AG04449 (cell line): Measurements from ENCODE around the gene KDM5B.

Experiments
- CTCF ChIA-PET: fragments of 350-600 bp; formaldehyde crosslinking; extraction: SDS; loops from one replicate; lab custom pipeline; 2021; ENCODE audit warnings: antibody characterized with exemption; lab: Yijun Ruan, JAX
- POLR2A ChIA-PET: fragments of 400-600, 350-600 bp; formaldehyde crosslinking; extraction: SDS; loops from one replicate; lab custom pipeline; 2020; ENCODE audit warnings: antibody characterized with exemption, inconsistent platforms; lab: Yijun Ruan, JAX
- DNase-seq: peaks from one replicate; pipeline ENCODE4 v3.0.0-alpha.2; 2010; ENCODE audit warnings: low read depth, low spot score
- H3K4me3 ChIP-seq: 2 replicates; pipeline ENCODE4 v1.5.1; 2011; ENCODE audit warnings: low read depth, mild to moderate bottlenecking, control low read depth, low read length
- TF ChIP-seq, protein P1 (sequence below): IDR thresholded peaks from one replicate; pipeline ENCODE4 v1.5.1; 2011; ENCODE audit warnings: mild to moderate bottlenecking, moderate library complexity, low read length, control low read depth, inconsistent platforms; ENCODE audit not compliant: insufficient read depth; ENCODE audit errors: missing control alignments

The KDM5B gene

DNA sequence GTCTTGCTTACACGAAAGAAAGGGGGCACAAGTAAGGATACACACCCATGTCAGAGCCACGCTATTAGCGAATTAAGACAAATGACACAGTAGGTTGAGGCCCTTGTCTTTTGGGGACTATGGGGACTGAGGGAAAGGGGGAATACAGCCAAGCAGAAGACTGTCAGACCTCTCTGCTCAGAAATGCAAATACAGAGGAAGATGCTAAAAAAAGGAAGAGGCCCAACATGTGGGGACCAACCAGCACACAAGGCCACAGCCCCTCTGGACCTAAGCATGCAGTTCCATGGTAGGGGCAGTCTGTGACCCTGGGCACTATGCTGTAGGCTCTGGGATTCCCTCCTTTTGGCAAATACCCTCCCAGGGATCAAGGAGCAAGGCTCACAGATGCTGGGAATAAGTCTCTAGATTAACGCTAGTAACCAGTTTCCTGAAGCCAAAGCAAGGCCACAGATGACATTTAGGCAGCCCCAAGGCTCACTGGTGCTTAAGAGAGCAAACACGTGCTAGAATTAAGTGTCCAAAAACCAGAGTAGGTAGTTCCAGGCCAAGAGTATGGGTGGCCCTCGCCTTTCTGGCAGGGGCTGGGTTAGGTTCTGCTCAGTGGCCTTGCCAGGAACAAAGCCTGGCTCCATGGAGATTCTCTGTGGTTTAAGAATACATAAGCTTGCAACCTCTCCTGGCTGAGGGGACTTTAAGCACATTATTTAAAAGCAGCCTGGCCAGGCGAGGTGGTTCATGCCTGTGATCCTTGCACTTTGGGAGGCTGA lies 42.6 kb upstream of the KDM5B start:
- H3K4me3 ChIP-seq = no peak overlapping the region
- TF ChIP-seq, protein P1, sequence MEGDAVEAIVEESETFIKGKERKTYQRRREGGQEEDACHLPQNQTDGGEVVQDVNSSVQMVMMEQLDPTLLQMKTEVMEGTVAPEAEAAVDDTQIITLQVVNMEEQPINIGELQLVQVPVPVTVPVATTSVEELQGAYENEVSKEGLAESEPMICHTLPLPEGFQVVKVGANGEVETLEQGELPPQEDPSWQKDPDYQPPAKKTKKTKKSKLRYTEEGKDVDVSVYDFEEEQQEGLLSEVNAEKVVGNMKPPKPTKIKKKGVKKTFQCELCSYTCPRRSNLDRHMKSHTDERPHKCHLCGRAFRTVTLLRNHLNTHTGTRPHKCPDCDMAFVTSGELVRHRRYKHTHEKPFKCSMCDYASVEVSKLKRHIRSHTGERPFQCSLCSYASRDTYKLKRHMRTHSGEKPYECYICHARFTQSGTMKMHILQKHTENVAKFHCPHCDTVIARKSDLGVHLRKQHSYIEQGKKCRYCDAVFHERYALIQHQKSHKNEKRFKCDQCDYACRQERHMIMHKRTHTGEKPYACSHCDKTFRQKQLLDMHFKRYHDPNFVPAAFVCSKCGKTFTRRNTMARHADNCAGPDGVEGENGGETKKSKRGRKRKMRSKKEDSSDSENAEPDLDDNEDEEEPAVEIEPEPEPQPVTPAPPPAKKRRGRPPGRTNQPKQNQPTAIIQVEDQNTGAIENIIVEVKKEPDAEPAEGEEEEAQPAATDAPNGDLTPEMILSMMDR = no peak
- ChIA-PET POLR2A (no interaction called here), CTCF (interaction anchor here (0.8 to 1.4 kb wide), 3 partner anchors 13 to 148 kb away, joined by 3 to 4 read pairs (median 3); no protein-coding TSS in a partner anchor)
- DNase-seq = no peak

DNA sequence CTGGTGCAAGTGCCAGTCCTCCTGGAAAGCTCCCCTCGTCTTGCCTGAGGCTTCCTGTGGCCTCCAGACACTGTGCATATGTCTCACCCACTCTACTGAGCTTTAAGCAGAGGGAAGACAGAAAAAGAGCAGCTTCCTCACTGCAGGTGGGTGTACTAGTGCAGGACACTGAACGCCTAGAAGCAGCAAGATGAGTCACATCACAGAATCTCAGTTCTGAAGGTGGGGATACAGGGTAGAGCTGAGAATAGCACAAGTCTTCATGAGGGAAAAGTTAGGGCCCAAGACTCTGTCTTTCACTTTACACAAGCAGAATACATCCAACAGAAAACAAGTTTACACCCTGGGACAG lies 39.9 kb upstream of the KDM5B start:
- ChIA-PET CTCF (interaction anchor here (1.4 to 1.5 kb wide), 2 partner anchors 9 to 12 kb away, joined by 3 to 4 read pairs; no protein-coding TSS in a partner anchor), POLR2A (no interaction called here)
- TF ChIP-seq, protein P1 = no peak
- DNase-seq = no peak
- no peak overlapping the region for H3K4me3 ChIP-seq

GRCh38 chr1:202844935-202845334 lies 36.7 kb upstream of the KDM5B start:
- TF ChIP-seq, protein P1 = no peak
- no peak for DNase-seq
- no peak overlapping the region for H3K4me3 ChIP-seq
- ChIA-PET POLR2A (interaction anchor here (0.6 kb wide), 1 partner anchor 37 kb away, joined by 3 read pairs; the partner anchor contains the start of gene KDM5B), CTCF (interaction anchor here (1.1 to 1.4 kb wide), 2 partner anchors 9 to 12 kb away, joined by 4 read pairs; no protein-coding TSS in a partner anchor)

DNA sequence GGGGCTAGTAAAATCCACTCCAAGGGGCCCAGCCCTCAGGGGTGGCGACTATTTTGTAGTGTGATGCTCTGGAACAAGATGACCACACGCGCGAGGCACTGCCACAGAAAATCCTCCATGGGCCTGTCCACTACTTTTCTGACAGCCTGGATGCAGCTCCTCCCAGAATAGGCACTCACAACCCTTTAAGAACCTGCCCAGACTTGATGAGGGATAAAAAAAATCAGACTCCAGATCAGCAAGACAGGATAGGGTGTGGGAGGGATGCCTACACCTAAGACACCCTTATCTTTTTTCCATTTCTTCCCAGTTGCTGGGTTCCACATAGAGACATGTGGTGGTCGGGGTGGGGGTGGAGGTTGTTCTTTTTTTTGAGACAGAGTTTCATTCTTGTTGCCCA lies 36.0 kb upstream of the KDM5B start:
- POLR2A ChIA-PET = no interaction called here
- no peak for DNase-seq
- TF ChIP-seq, protein P1 = no peak
- H3K4me3 ChIP-seq = no peak overlapping the region
- CTCF ChIA-PET = interaction anchor here (1.4 to 1.7 kb wide), 2 partner anchors 13 to 125 kb away, joined by 4 read pairs; no protein-coding TSS in a partner anchor

GRCh38 chr1:202843081-202843480 lies 34.9 kb upstream of the KDM5B start:
- ChIA-PET CTCF (interaction anchor here (1.7 to 2.9 kb wide), 2 partner anchors 10 to 124 kb away, joined by 4 to 12 read pairs; no protein-coding TSS in a partner anchor), POLR2A (no interaction called here)

More at GRCh38 chr1:202843081-202843480, 34.9 kb upstream of the KDM5B start:
- H3K4me3 ChIP-seq = no peak overlapping the region
- no peak for DNase-seq
- TF ChIP-seq, protein P1 = no peak
